Measurements from ENCODE around the gene TUBA3D.
"Not testable (repeated sequence)": the region's sequence is repeated elsewhere in the genome, so short reads cannot be mapped to it uniquely, and the experiment has no call there.

The TUBA3D gene

GRCh38 chr2:131521961-131522781, 46.3 kb downstream of the TUBA3D start:
- Histone ChIP-seq H3K9ac (ENCODE audit: low read length) (no peak overlapping the region), H3K9me2 (replicated peaks; ENCODE audit: insufficient read depth, low read length) (no peaks in the 10 kb centered on the region), H3K4me3 (ENCODE audit: insufficient read depth, low read length, poor library complexity, severe bottlenecking) (no peak overlapping the region), H3K27ac (ENCODE audit: low read depth, low read length) (no peak overlapping the region), H3K36me3 (ENCODE audit: low read length) (no peaks in the 10 kb centered on the region), H2AFZ (ENCODE audit: low read depth, low read length, severe bottlenecking) (no peak overlapping the region), H3K4me2 (ENCODE audit: low read depth, low read length, poor library complexity, severe bottlenecking) (no peak overlapping the region), H4K20me1 (ENCODE audit: low read depth, low read length) (no peaks in the 10 kb centered on the region), H3K9me3 (ENCODE audit: insufficient read depth, low read length) (no peaks in the 10 kb centered on the region), H3K79me2 (ENCODE audit: insufficient read depth, low read length) (no peaks in the 10 kb centered on the region), H3F3A (ENCODE audit: insufficient read depth) (no peaks in the 10 kb centered on the region; the same call in 1 of the 2 replicates), H3K27me3 (ENCODE audit: low read length) (no peaks in the 10 kb centered on the region)
- TF ChIP-seq CTCF (IDR thresholded peaks at IDR 0.05; ENCODE audit: insufficient read depth, low read length, poor library complexity, severe bottlenecking) (no peak), EZH2phosphoT487 (conservative IDR thresholded peaks at IDR 0.05; ENCODE audit: low read length) (no peak)

GRCh38 chr2:131525256-131525655, 49.3 kb downstream of the TUBA3D start:
- not testable (repeated sequence) for H3K27ac ChIP-seq (ENCODE audit: low read depth, low read length); H3K9ac ChIP-seq (ENCODE audit: low read length); H3K36me3 ChIP-seq (ENCODE audit: low read length)

GRCh38 chr2:131527131-131528001, 51.4 kb downstream of the TUBA3D start, which contains the start of gene CCDC74A:
Gene CCDC74A, plus strand, starts transcription at chr2:131527888. Its CDS starts 83 bp downstream, at chr2:131527971.
- Histone ChIP-seq H3K9ac (ENCODE audit: low read length) (peak within 1 kb of the TSS; percentile 58), H3K4me2 (ENCODE audit: low read depth, low read length, poor library complexity, severe bottlenecking) (peak within 1 kb of the TSS; percentile 59)
- not testable (repeated sequence) for H3K27ac ChIP-seq (ENCODE audit: low read depth, low read length)

More at GRCh38 chr2:131525256-131525655, 49.3 kb downstream of the TUBA3D start:
- not testable (repeated sequence) for H3K9me2 ChIP-seq (replicated peaks; ENCODE audit: insufficient read depth, low read length); H3F3A ChIP-seq (ENCODE audit: insufficient read depth); H3K79me2 ChIP-seq (ENCODE audit: insufficient read depth, low read length); H3K9me3 ChIP-seq (ENCODE audit: insufficient read depth, low read length); H3K27me3 ChIP-seq (ENCODE audit: low read length); H2AFZ ChIP-seq (ENCODE audit: low read depth, low read length, severe bottlenecking); H3K4me2 ChIP-seq (ENCODE audit: low read depth, low read length, poor library complexity, severe bottlenecking); H3K4me3 ChIP-seq (ENCODE audit: insufficient read depth, low read length, poor library complexity, severe bottlenecking); H4K20me1 ChIP-seq (ENCODE audit: low read depth, low read length)

GRCh38 chr2:131528981-131529863, 53.3 kb downstream of the TUBA3D start:
- H3K4me3 ChIP-seq (ENCODE audit: insufficient read depth, low read length, poor library complexity, severe bottlenecking); H3K9me3 ChIP-seq (ENCODE audit: insufficient read depth, low read length); H3K79me2 ChIP-seq (ENCODE audit: insufficient read depth, low read length); H3K36me3 ChIP-seq (ENCODE audit: low read length); H2AFZ ChIP-seq (ENCODE audit: low read depth, low read length, severe bottlenecking); H3K9me2 ChIP-seq (replicated peaks; ENCODE audit: insufficient read depth, low read length); H4K20me1 ChIP-seq (ENCODE audit: low read depth, low read length); H3F3A ChIP-seq (ENCODE audit: insufficient read depth); H3K9ac ChIP-seq (ENCODE audit: low read length); H3K27me3 ChIP-seq (ENCODE audit: low read length); H3K4me2 ChIP-seq (ENCODE audit: low read depth, low read length, poor library complexity, severe bottlenecking); H3K27ac ChIP-seq (ENCODE audit: low read depth, low read length): not testable (repeated sequence)

More at GRCh38 chr2:131527131-131528001, 51.4 kb downstream of the TUBA3D start, which contains the start of gene CCDC74A:
- not testable (repeated sequence) for H4K20me1 ChIP-seq (ENCODE audit: low read depth, low read length); H3K27me3 ChIP-seq (ENCODE audit: low read length); H3F3A ChIP-seq (ENCODE audit: insufficient read depth); H3K9me2 ChIP-seq (replicated peaks; ENCODE audit: insufficient read depth, low read length); H3K36me3 ChIP-seq (ENCODE audit: low read length); H3K9me3 ChIP-seq (ENCODE audit: insufficient read depth, low read length); H3K79me2 ChIP-seq (ENCODE audit: insufficient read depth, low read length)
- H3K4me3 ChIP-seq (ENCODE audit: insufficient read depth, low read length, poor library complexity, severe bottlenecking) = peak within 1 kb of the TSS; percentile 53
- peak within 1 kb of the TSS; percentile 71 for H2AFZ ChIP-seq (ENCODE audit: low read depth, low read length, severe bottlenecking)

GRCh38 chr2:131529864-131530445, 54.0 kb downstream of the TUBA3D start:
- not testable (repeated sequence) for H3K9ac ChIP-seq (ENCODE audit: low read length)

GRCh38 chr2:131530626-131531344, 54.9 kb downstream of the TUBA3D start:
- not testable (repeated sequence) for H3K9me2 ChIP-seq (replicated peaks; ENCODE audit: insufficient read depth, low read length); H3K27me3 ChIP-seq (ENCODE audit: low read length); H3K36me3 ChIP-seq (ENCODE audit: low read length); H3K79me2 ChIP-seq (ENCODE audit: insufficient read depth, low read length); H3K9me3 ChIP-seq (ENCODE audit: insufficient read depth, low read length); H3K27ac ChIP-seq (ENCODE audit: low read depth, low read length); H3K9ac ChIP-seq (ENCODE audit: low read length); H2AFZ ChIP-seq (ENCODE audit: low read depth, low read length, severe bottlenecking); H3K4me3 ChIP-seq (ENCODE audit: insufficient read depth, low read length, poor library complexity, severe bottlenecking); H4K20me1 ChIP-seq (ENCODE audit: low read depth, low read length); H3F3A ChIP-seq (ENCODE audit: insufficient read depth); H3K4me2 ChIP-seq (ENCODE audit: low read depth, low read length, poor library complexity, severe bottlenecking)

More at GRCh38 chr2:131529864-131530445, 54.0 kb downstream of the TUBA3D start:
- not testable (repeated sequence) for H3K9me2 ChIP-seq (replicated peaks; ENCODE audit: insufficient read depth, low read length); H3K9me3 ChIP-seq (ENCODE audit: insufficient read depth, low read length); H3K4me2 ChIP-seq (ENCODE audit: low read depth, low read length, poor library complexity, severe bottlenecking); H2AFZ ChIP-seq (ENCODE audit: low read depth, low read length, severe bottlenecking); H3K27me3 ChIP-seq (ENCODE audit: low read length); H3K4me3 ChIP-seq (ENCODE audit: insufficient read depth, low read length, poor library complexity, severe bottlenecking); H4K20me1 ChIP-seq (ENCODE audit: low read depth, low read length); H3K36me3 ChIP-seq (ENCODE audit: low read length); H3K27ac ChIP-seq (ENCODE audit: low read depth, low read length); H3F3A ChIP-seq (ENCODE audit: insufficient read depth); H3K79me2 ChIP-seq (ENCODE audit: insufficient read depth, low read length)

Data from SU-DHL-6 (cell line).